GM23248 (cell line): Measurements from ENCODE around the gene DYSF. TPM values are rescaled to one million over a fixed set of nuclear protein-coding genes. Genes with fewer than 3 reads are reported as not detected.

Experiments
- DNase-seq: peaks from one replicate; pipeline ENCODE4 v3.0.0-alpha.2; 2015
- H2AFZ ChIP-seq: fragments of 200-600 bp; sonication (generic); 2 replicates; pipeline ENCODE4 v1.6.1; 2016; ENCODE audit warnings: antibody characterized with exemption
- H3F3A ChIP-seq: fragments of 200-600 bp; sonication (generic); 2 replicates; pipeline ENCODE4 v1.6.1; 2016; ENCODE audit warnings: mild to moderate bottlenecking, antibody characterized with exemption, mixed run types; ENCODE audit not compliant: insufficient read depth
- H3K27ac ChIP-seq: fragments of 200-600 bp; sonication (generic); 2 replicates; pipeline ENCODE4 v1.5.1; 2016; ENCODE audit warnings: mild to moderate bottlenecking
- H3K27me3 ChIP-seq: fragments of 200-600 bp; sonication (generic); replicated peaks from 2 replicates; pipeline ENCODE4 v1.6.1; 2016; ENCODE audit warnings: mild to moderate bottlenecking; ENCODE audit not compliant: insufficient read depth
- H3K36me3 ChIP-seq: fragments of 200-600 bp; sonication (generic); 2 replicates; pipeline ENCODE4 v1.6.1; 2016; ENCODE audit warnings: low read depth, mild to moderate bottlenecking
- H3K4me1 ChIP-seq: fragments of 200-600 bp; sonication (generic); 2 replicates; pipeline ENCODE4 v1.6.1; 2016; ENCODE audit warnings: mild to moderate bottlenecking; ENCODE audit not compliant: insufficient read depth
- H3K4me2 ChIP-seq: fragments of 200-600 bp; sonication (generic); one replicate; pipeline ENCODE4 v1.6.1; 2016; ENCODE audit warnings: mild to moderate bottlenecking; ENCODE audit not compliant: unreplicated experiment
- H3K4me3 ChIP-seq: fragments of 200-600 bp; sonication (generic); 2 replicates; pipeline ENCODE4 v1.5.1; 2016; ENCODE audit warnings: mild to moderate bottlenecking
- H3K79me2 ChIP-seq: fragments of 200-600 bp; sonication (generic); 2 replicates; pipeline ENCODE4 v1.6.1; 2016; ENCODE audit warnings: mild to moderate bottlenecking; ENCODE audit not compliant: insufficient read depth
- H3K9ac ChIP-seq: fragments of 200-600 bp; sonication (generic); 2 replicates; pipeline ENCODE4 v1.6.1; 2016; ENCODE audit warnings: mild to moderate bottlenecking
- H3K9me2 ChIP-seq: fragments of 200-600 bp; sonication (generic); 2 replicates; pipeline ENCODE4 v1.6.1; 2016; ENCODE audit warnings: mixed run types, mild to moderate bottlenecking, moderate library complexity; ENCODE audit not compliant: insufficient read depth
- H3K9me3 ChIP-seq: fragments of 200-600 bp; sonication (generic); one replicate; pipeline ENCODE4 v1.6.1; 2017; ENCODE audit warnings: low read depth
- H4K20me1 ChIP-seq: fragments of 200-600 bp; sonication (generic); 2 replicates; pipeline ENCODE4 v1.6.0; 2016; ENCODE audit not compliant: insufficient read depth
- EZH2 ChIP-seq: fragments of 200-600 bp; sonication (generic); IDR thresholded peaks from 2 replicates; pipeline ENCODE4 v1.6.1; 2018; ENCODE audit warnings: antibody characterized with exemption, mild to moderate bottlenecking; ENCODE audit not compliant: insufficient read depth, poor library complexity, severe bottlenecking
- EZH2phosphoT487 ChIP-seq: fragments of 200-600 bp; sonication (generic); IDR thresholded peaks from 2 replicates; pipeline ENCODE4 v1.6.1; 2018; ENCODE audit warnings: antibody characterized with exemption, moderate library complexity, mild to moderate bottlenecking, low read depth; ENCODE audit not compliant: insufficient read depth
- WGBS, 2 experiments: methylation state at CpG; one replicate each; pipeline ENCODE4 v1.1.6; 2015 to 2017; ENCODE audit warnings: low lambda C conversion rate in 2 of 2, low coverage in 1 of 2; ENCODE audit errors: missing lambda C conversion rate in 2 of 2; 5-methylcytosine and 5-hydroxymethylcytosine counted together
- in situ Hi-C: fragments of 300-500 bp; cut with MboI; formaldehyde crosslinking; loops from 2 replicates; pipeline ENCODE4 v1.15.0; 2020
- polyA plus RNA-seq: library from polyadenylated mRNA; unstranded; fragments of >200 nt; fragmentation: Nextera tagmentation; extraction: Ambion mirVana; gene quantifications from 2 replicates; pipeline ENCODE4 v1.2.1, GENCODE V29; 2016
- total RNA-seq: library from RNA; depleted of rRNA; stranded (reverse); fragments of >200 nt; shearing (Covaris generic); gene quantifications from 2 replicates; pipeline ENCODE4 v1.2.3, GENCODE V29; 2014

Gene DYSF
- total and polyA plus RNA-seq, 2 experiments from 2014 or later: 0.25 to 0.54 TPM

- H3K9ac ChIP-seq: no peak overlapping the region
- TF ChIP-seq EZH2: no peak
- no peak for TF ChIP-seq EZH2phosphoT487
- no peak overlapping the region for H3K27ac ChIP-seq
- no peaks in the 10 kb centered on the region for H3K9me2 ChIP-seq
- no peak for DNase-seq
- H3K4me3 ChIP-seq: no peak overlapping the region
- H3K27me3 ChIP-seq: no peaks in the 10 kb centered on the region; the same call in 1 of the 2 replicates
- H3K9me3 ChIP-seq: no peaks in the 10 kb centered on the region
- 67 to 69% methylated on average over 10 of the region's 10 CpGs for WGBS, 2 experiments
- no peaks in the 10 kb centered on the region for H3F3A ChIP-seq
- H2AFZ ChIP-seq: no peak overlapping the region
- H3K4me1 ChIP-seq: no peaks in the 10 kb centered on the region
- no peaks in the 10 kb centered on the region for H3K36me3 ChIP-seq
- no peak overlapping the region for H3K4me2 ChIP-seq
- in situ Hi-C loops: no loop called here
- H4K20me1 ChIP-seq: no peaks in the 10 kb centered on the region
- H3K79me2 ChIP-seq: no peaks in the 10 kb centered on the region
These were observed 231.9 kb downstream of the DYSF start for GRCh38 chr2:71685073-71685848.

- Histone ChIP-seq H3K27ac (no peak overlapping the region), H3F3A (no peaks in the 10 kb centered on the region), H3K79me2 (no peaks in the 10 kb centered on the region), H3K27me3 (no peaks in the 10 kb centered on the region; the same call in 1 of the 2 replicates), H3K9ac (no peak overlapping the region), H3K9me2 (no peaks in the 10 kb centered on the region), H3K9me3 (no peaks in the 10 kb centered on the region), H3K4me1 (no peaks in the 10 kb centered on the region), H4K20me1 (no peaks in the 10 kb centered on the region), H3K36me3 (no peaks in the 10 kb centered on the region), H3K4me2 (no peak overlapping the region), H2AFZ (no peak overlapping the region), H3K4me3 (no peak overlapping the region)
- TF ChIP-seq EZH2phosphoT487: no peak
- TF ChIP-seq EZH2: no peak
- 78 to 84% methylated on average over 13 of the region's 13 CpGs for WGBS, 2 experiments
- in situ Hi-C loops: no loop called here
- no peak for DNase-seq
These were observed 232.7 kb downstream of the DYSF start for GRCh38 chr2:71685941-71686611.

DNA sequence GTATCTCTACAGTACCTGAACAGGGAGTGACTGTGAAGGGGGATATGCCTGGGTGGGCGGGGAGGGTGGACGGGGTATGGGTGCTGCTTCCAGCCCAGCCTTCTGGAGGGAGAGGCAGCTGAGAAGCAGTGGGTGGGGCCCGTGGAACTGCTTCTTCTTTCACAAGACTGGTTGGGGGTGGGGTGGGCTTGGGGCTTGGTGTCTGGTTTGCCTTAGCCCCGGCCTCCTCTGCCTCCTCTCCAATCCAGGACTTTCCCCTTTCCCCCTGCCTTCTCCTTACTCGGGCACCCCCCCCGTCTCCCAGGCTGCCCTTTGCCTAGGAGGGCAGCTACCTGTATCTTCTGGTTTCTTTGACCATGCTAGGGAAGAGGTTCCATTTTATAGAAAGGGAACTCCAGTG, 233.4 kb downstream of the DYSF start:
- no peak overlapping the region for H3K4me3 ChIP-seq
- H2AFZ ChIP-seq: no peak overlapping the region
- no peak for TF ChIP-seq EZH2phosphoT487
- 89 to 92% methylated on average over 4 to 6 of the region's 6 CpGs for WGBS, 2 experiments
- in situ Hi-C loops: no loop called here
- no peaks in the 10 kb centered on the region for H3K79me2 ChIP-seq
- H3K27me3 ChIP-seq: no peaks in the 10 kb centered on the region; the same call in 1 of the 2 replicates
- no peaks in the 10 kb centered on the region for H3K4me1 ChIP-seq
- H4K20me1 ChIP-seq: no peaks in the 10 kb centered on the region
- H3F3A ChIP-seq: no peaks in the 10 kb centered on the region
- no peaks in the 10 kb centered on the region for H3K9me2 ChIP-seq
- H3K27ac ChIP-seq: no peak overlapping the region
- DNase-seq: no peak
- H3K9ac ChIP-seq: no peak overlapping the region
- H3K9me3 ChIP-seq: no peaks in the 10 kb centered on the region
- H3K36me3 ChIP-seq: no peaks in the 10 kb centered on the region
- no peak overlapping the region for H3K4me2 ChIP-seq

- H3K36me3 ChIP-seq: no peaks in the 10 kb centered on the region
These were observed 234.1 kb downstream of the DYSF start for GRCh38 chr2:71687412-71687811.

More at GRCh38 chr2:71687412-71687811, 234.1 kb downstream of the DYSF start:
- H2AFZ ChIP-seq: no peak overlapping the region
- H3K79me2 ChIP-seq: no peaks in the 10 kb centered on the region
- in situ Hi-C loops: no loop called here
- no peaks in the 10 kb centered on the region; the same call in 1 of the 2 replicates for H3K27me3 ChIP-seq
- no peak for TF ChIP-seq EZH2
- TF ChIP-seq EZH2phosphoT487: no peak
- WGBS, 2 experiments: 61 to 62% methylated on average over 10 of the region's 10 CpGs
- no peak overlapping the region for H3K27ac ChIP-seq
- H3K9me2 ChIP-seq: no peaks in the 10 kb centered on the region
- no peak overlapping the region for H3K4me3 ChIP-seq
- no peaks in the 10 kb centered on the region for H3F3A ChIP-seq
- no peaks in the 10 kb centered on the region for H4K20me1 ChIP-seq
- H3K4me2 ChIP-seq: no peak overlapping the region
- no peaks in the 10 kb centered on the region for H3K9me3 ChIP-seq
- H3K4me1 ChIP-seq: no peaks in the 10 kb centered on the region
- DNase-seq: no peak
- H3K9ac ChIP-seq: no peak overlapping the region
